Measurements from ENCODE around the gene GPR141. TPM values are rescaled to one million over a fixed set of nuclear protein-coding genes. Genes with fewer than 3 reads are reported as not detected.

Gene GPR141
- total RNA-seq, 1 experiment from 2014 or later = not detected

DNA sequence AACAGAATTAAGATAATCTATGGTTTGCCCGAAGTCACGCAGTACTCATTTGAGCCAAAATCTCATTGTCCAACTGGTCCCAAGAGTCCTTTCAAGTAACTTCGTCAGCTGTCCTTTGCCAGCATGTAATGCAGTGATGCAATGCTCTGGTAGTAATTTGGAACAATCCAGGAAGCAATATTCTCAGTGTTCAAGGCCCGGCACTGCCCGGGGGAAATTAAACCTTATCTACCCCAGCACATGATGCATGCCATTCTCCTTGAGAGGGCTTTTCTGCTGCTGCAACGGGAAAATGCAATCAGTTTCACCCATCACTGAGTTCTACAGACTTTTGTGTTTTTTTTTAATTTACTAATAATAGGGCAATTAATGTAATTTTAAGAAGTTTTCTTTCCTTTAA is 87.3 kb downstream of the GPR141 start:
- Histone ChIP-seq H3K36me3 (ENCODE audit: control insufficient read depth, insufficient read depth, low read length) (no peaks in the 10 kb centered on the region), H3K27me3 (replicated peaks; ENCODE audit: control insufficient read depth, insufficient read depth, low read length) (no peaks in the 10 kb centered on the region), H3K4me3 (ENCODE audit: low read depth, low read length) (no peak overlapping the region), H3K9me3 (no peaks in the 10 kb centered on the region; the same call in 1 of the 2 replicates), H3K4me1 (no peaks in the 10 kb centered on the region)
- intact Hi-C loops (cut with micrococcal nuclease; ENCODE audit: unreplicated experiment) = no loop called here
- ChIA-PET CTCF (no interaction called here), POLR2A (no interaction called here)
- no peak overlapping the region for H3K27ac Mint-ChIP-seq (ENCODE audit: unreplicated experiment)
- no TSS peak for BruUV-seq (replicated peaks)
- no peaks in the 10 kb centered on the region for H3K36me3 Mint-ChIP-seq (ENCODE audit: insufficient read depth, unreplicated experiment)
- H3K4me1 Mint-ChIP-seq (ENCODE audit: low read depth, unreplicated experiment) = no peaks in the 10 kb centered on the region
- TF ChIP-seq, protein P1, sequence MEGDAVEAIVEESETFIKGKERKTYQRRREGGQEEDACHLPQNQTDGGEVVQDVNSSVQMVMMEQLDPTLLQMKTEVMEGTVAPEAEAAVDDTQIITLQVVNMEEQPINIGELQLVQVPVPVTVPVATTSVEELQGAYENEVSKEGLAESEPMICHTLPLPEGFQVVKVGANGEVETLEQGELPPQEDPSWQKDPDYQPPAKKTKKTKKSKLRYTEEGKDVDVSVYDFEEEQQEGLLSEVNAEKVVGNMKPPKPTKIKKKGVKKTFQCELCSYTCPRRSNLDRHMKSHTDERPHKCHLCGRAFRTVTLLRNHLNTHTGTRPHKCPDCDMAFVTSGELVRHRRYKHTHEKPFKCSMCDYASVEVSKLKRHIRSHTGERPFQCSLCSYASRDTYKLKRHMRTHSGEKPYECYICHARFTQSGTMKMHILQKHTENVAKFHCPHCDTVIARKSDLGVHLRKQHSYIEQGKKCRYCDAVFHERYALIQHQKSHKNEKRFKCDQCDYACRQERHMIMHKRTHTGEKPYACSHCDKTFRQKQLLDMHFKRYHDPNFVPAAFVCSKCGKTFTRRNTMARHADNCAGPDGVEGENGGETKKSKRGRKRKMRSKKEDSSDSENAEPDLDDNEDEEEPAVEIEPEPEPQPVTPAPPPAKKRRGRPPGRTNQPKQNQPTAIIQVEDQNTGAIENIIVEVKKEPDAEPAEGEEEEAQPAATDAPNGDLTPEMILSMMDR (IDR thresholded peaks at IDR 0.05; ENCODE audit: insufficient read depth in 1 of 2, low read depth in 1 of 2, low read length in 1 of 2, severe bottlenecking in 1 of 2, unreplicated experiment in 1 of 2) = no peak
- no peak for DNase-seq
- peaks cover 3% of the 10 kb centered on the region for H3K27me3 Mint-ChIP-seq (ENCODE audit: insufficient read depth, unreplicated experiment)
- H3K9me3 Mint-ChIP-seq (ENCODE audit: unreplicated experiment) = no peaks in the 10 kb centered on the region
- H3K4me3 Mint-ChIP-seq (ENCODE audit: unreplicated experiment) = no peak overlapping the region

DNA sequence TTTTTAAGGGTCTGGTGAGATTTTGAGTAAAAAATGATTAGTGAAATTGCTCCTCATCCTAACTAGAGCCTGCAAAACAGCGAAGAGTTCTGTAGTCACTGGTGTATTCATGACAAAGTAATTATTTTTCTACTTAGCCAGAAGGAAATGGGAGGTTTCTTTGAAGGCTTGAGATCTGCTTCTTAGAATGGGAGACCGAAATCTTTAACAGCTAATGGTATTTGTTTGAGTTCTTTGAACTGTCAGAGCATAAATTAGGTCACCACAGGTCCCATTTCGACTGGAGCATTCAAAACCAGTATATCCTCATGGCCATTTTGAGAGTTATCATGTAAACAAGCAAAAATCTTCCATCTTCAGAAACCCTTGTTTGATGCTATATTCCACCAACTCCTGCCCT is 87.8 kb downstream of the GPR141 start:
- H3K27me3 ChIP-seq (replicated peaks; ENCODE audit: control insufficient read depth, insufficient read depth, low read length) = no peaks in the 10 kb centered on the region
- Mint-ChIP-seq H3K4me3 (ENCODE audit: unreplicated experiment) (no peak overlapping the region), H3K27ac (ENCODE audit: unreplicated experiment) (no peak overlapping the region), H3K4me1 (ENCODE audit: low read depth, unreplicated experiment) (no peaks in the 10 kb centered on the region), H3K27me3 (ENCODE audit: insufficient read depth, unreplicated experiment) (peaks cover 3% of the 10 kb centered on the region), H3K36me3 (ENCODE audit: insufficient read depth, unreplicated experiment) (no peaks in the 10 kb centered on the region), H3K9me3 (ENCODE audit: unreplicated experiment) (no peaks in the 10 kb centered on the region)
- TF ChIP-seq, protein P1 (IDR thresholded peaks at IDR 0.05; ENCODE audit: insufficient read depth in 1 of 2, low read depth in 1 of 2, low read length in 1 of 2, severe bottlenecking in 1 of 2, unreplicated experiment in 1 of 2) = no peak
- no peaks in the 10 kb centered on the region for H3K4me1 ChIP-seq
- H3K4me3 ChIP-seq (ENCODE audit: low read depth, low read length) = no peak overlapping the region
- intact Hi-C loops (cut with micrococcal nuclease; ENCODE audit: unreplicated experiment) = no loop called here
- no peaks in the 10 kb centered on the region for H3K36me3 ChIP-seq (ENCODE audit: control insufficient read depth, insufficient read depth, low read length)
- no peak for DNase-seq
- ChIA-PET CTCF (no interaction called here), POLR2A (no interaction called here)
- no TSS peak for BruUV-seq (replicated peaks)
- no peaks in the 10 kb centered on the region; the same call in 1 of the 2 replicates for H3K9me3 ChIP-seq

DNA sequence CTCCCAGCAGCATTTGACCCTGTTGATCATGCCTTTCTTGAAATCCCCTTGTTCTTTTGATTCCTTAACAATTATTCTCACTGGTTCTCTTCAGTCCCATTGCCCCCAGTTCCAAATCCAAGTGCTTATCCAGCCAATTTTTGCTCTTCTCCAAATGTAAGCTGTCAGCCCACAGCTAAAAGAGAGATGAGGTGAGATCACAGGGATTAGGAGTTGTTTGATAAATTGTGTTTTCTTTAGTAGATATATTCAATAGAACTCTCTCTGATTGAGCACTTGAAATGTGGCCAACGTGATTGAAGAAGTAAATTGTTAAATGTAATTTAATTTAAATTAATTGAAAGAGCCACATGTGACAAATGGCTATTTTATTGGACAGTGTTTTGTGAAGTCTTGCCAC is 88.2 kb downstream of the GPR141 start:
- no peak overlapping the region for H3K4me3 ChIP-seq (ENCODE audit: low read depth, low read length)
- Mint-ChIP-seq H3K4me3 (ENCODE audit: unreplicated experiment) (no peak overlapping the region), H3K9me3 (ENCODE audit: unreplicated experiment) (no peaks in the 10 kb centered on the region), H3K27ac (ENCODE audit: unreplicated experiment) (no peak overlapping the region), H3K36me3 (ENCODE audit: insufficient read depth, unreplicated experiment) (no peaks in the 10 kb centered on the region), H3K4me1 (ENCODE audit: low read depth, unreplicated experiment) (no peaks in the 10 kb centered on the region), H3K27me3 (ENCODE audit: insufficient read depth, unreplicated experiment) (peaks cover 3% of the 10 kb centered on the region)
- ChIA-PET POLR2A (no interaction called here), CTCF (no interaction called here)
- no peaks in the 10 kb centered on the region for H3K4me1 ChIP-seq
- intact Hi-C loops (cut with micrococcal nuclease; ENCODE audit: unreplicated experiment) = no loop called here
- BruUV-seq (replicated peaks) = no TSS peak
- TF ChIP-seq, protein P1 (IDR thresholded peaks at IDR 0.05; ENCODE audit: insufficient read depth in 1 of 2, low read depth in 1 of 2, low read length in 1 of 2, severe bottlenecking in 1 of 2, unreplicated experiment in 1 of 2) = no peak
- H3K27me3 ChIP-seq (replicated peaks; ENCODE audit: control insufficient read depth, insufficient read depth, low read length) = no peaks in the 10 kb centered on the region
- H3K36me3 ChIP-seq (ENCODE audit: control insufficient read depth, insufficient read depth, low read length) = no peaks in the 10 kb centered on the region
- no peak for DNase-seq
- no peaks in the 10 kb centered on the region; the same call in 1 of the 2 replicates for H3K9me3 ChIP-seq
